Lung (tissue), 12 donors: ENCODE data around the gene PARD3. TPM values are rescaled to one million over a fixed set of nuclear protein-coding genes. Genes with fewer than 3 reads are reported as not detected.

Experiments
- ATAC-seq: fragments of 200-7000 bp; cut with Tn5 transposase; one replicate; pipeline ENCODE4 v1.9.1; 2020; ENCODE audit warnings: moderate number of reproducible peaks; ENCODE audit not compliant: insufficient read depth, low FRiP score
- DNase-seq, 3 donors: peaks; one replicate each; pipeline ENCODE4 v3.0.0-alpha.2; 2013 to 2017
- H3K27ac ChIP-seq, 2 donors: one replicate each; pipeline ENCODE4 v1.5.1; 2013; ENCODE audit warnings: mild to moderate bottlenecking in 2 of 2, moderate library complexity in 2 of 2, control low read depth in 1 of 2, inconsistent platforms in 1 of 2, low read depth in 1 of 2, low read length in 1 of 2
- H3K27me3 ChIP-seq, 3 donors: one replicate each; pipeline ENCODE4 v1.5.1; 2013; ENCODE audit warnings: low read length in 2 of 3; ENCODE audit not compliant: control insufficient read depth in 3 of 3, insufficient read depth in 3 of 3
- H3K36me3 ChIP-seq, 4 donors: one replicate each; pipeline ENCODE4 v1.5.1; 2013; ENCODE audit warnings: low read length in 4 of 4, mild to moderate bottlenecking in 1 of 4, moderate library complexity in 1 of 4; ENCODE audit not compliant: control insufficient read depth in 4 of 4, insufficient read depth in 4 of 4
- H3K4me1 ChIP-seq, 5 donors: one replicate each; pipeline ENCODE4 v1.5.1; 2013; ENCODE audit warnings: low read length in 5 of 5, mild to moderate bottlenecking in 2 of 5, moderate library complexity in 1 of 5; ENCODE audit not compliant: control insufficient read depth in 5 of 5, insufficient read depth in 5 of 5
- H3K4me3 ChIP-seq: one replicate; pipeline ENCODE4 v1.5.1; 2013; ENCODE audit warnings: mild to moderate bottlenecking, control low read depth, moderate library complexity
- H3K9ac ChIP-seq, 2 donors: one replicate each; pipeline ENCODE4 v1.5.1; 2013; ENCODE audit warnings: low read length in 2 of 2, control low read depth in 1 of 2; ENCODE audit not compliant: insufficient read depth in 1 of 2
- H3K9me3 ChIP-seq, 4 donors: one replicate each; pipeline ENCODE4 v1.5.1; 2013; ENCODE audit warnings: low read length in 3 of 4, mild to moderate bottlenecking in 1 of 4, moderate library complexity in 1 of 4; ENCODE audit not compliant: control insufficient read depth in 4 of 4, insufficient read depth in 3 of 4
- WGBS, 2 donors: extraction: QIAGEN DNeasy Blood & Tissue Kit; methylation state at CpG; one replicate each; pipeline ENCODE4 v1.1.7; 2013; 5-methylcytosine and 5-hydroxymethylcytosine counted together
- polyA plus RNA-seq, 2 donors: library from polyadenylated mRNA; stranded (reverse); fragments of 200-250 nt; gene quantifications; one replicate each; pipeline ENCODE4 v1.2.1, GENCODE V29; 2013
- total RNA-seq, 2 donors: library from RNA; depleted of rRNA in 1 of 2; stranded (reverse); fragments of >200 nt in 1 of 2; gene quantifications; one replicate each; pipeline ENCODE4 v1.2.1, GENCODE V29; 2014 to 2021
- TF ChIP-seq, protein P1 (sequence below): IDR thresholded peaks from 2 replicates; pipeline ENCODE4 v1.5.1; 2012; ENCODE audit warnings: mild to moderate bottlenecking; ENCODE audit errors: control extremely low read depth, extremely low read depth
- donor health status: control.
- donor health status: control.
- donor health status: Bipolar disorder and iron deficiency.
- donor health status: healthy.
- donor health status: DM: yes; HTN: yes; CAD: no.

PARD3 gene
- total and polyA plus RNA-seq, 4 donors = 10.3 to 69.2 (median 27.6) TPM

DNA sequence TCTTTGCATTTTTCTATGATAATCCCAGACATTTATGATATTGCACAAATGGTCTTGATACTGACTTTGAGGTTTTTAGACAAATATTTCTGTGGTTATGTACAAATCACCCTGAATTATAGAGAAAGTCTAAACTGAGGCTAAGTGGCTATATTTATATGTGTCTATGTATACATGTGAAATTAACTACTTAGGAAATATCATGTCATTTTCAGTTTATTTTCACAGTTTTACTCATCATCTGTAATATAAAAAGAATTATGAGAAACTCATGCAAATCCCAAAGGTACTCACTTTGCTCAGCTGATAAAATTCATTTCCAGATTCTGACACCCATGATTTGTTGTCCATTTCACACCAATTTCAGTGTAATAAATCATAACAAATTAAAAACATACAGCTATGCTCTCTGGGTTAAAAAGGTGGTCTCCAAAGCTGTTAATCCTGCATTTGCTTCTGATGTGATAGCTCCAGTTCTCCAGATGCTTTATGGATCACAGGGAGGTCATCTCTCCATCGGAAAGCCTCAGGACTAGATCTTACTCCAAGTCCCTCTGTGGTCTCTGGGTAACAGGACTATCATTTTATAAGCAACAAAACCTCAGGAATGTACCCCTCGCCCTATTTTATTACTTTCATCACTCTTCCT is 673.9 kb downstream of the PARD3 start:
- DNase-seq = no peak
- no peak for ATAC-seq
- TF ChIP-seq, protein P1, sequence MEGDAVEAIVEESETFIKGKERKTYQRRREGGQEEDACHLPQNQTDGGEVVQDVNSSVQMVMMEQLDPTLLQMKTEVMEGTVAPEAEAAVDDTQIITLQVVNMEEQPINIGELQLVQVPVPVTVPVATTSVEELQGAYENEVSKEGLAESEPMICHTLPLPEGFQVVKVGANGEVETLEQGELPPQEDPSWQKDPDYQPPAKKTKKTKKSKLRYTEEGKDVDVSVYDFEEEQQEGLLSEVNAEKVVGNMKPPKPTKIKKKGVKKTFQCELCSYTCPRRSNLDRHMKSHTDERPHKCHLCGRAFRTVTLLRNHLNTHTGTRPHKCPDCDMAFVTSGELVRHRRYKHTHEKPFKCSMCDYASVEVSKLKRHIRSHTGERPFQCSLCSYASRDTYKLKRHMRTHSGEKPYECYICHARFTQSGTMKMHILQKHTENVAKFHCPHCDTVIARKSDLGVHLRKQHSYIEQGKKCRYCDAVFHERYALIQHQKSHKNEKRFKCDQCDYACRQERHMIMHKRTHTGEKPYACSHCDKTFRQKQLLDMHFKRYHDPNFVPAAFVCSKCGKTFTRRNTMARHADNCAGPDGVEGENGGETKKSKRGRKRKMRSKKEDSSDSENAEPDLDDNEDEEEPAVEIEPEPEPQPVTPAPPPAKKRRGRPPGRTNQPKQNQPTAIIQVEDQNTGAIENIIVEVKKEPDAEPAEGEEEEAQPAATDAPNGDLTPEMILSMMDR = no peak
- Histone ChIP-seq H3K27me3 (no peaks in the 10 kb centered on the region), H3K9me3 (no peaks in the 10 kb centered on the region), H3K9ac (no peak overlapping the region), H3K4me3 (no peak overlapping the region), H3K36me3 (no peaks in the 10 kb centered on the region), H3K27ac (no peak overlapping the region), H3K4me1 (peaks cover 0 to 5% (median 0%) of the 10 kb centered on the region in 5 donors)
- WGBS, 2 donors = 89 to 91% methylated on average over 2 of the region's 2 CpGs

DNA sequence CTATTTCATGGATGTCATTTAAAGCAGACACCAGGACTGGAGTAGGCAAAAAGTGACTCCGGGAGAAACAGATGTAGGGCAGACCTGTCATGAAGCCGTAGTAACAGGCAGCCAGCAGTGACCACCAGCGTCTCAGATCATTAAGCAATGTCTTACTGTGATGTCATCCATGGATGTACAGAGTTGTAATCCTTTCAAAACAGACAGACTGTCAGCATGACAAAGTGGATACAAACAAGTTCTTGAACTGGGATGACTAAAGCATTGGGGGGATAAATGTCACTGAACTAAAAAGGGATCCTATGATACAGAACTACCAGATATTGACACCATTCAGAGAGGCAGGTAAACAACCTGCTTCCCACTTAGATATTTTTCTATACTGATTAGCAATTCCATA is 675.5 kb downstream of the PARD3 start:
- TF ChIP-seq, protein P1 = no peak
- ATAC-seq (no peak), DNase-seq (no peak)
- no peak overlapping the region for H3K27ac ChIP-seq
- no peak overlapping the region for H3K9ac ChIP-seq
- no peak overlapping the region for H3K4me3 ChIP-seq
- H3K27me3 ChIP-seq = no peaks in the 10 kb centered on the region
- no peaks in the 10 kb centered on the region for H3K9me3 ChIP-seq
- peaks cover 0 to 5% (median 0%) of the 10 kb centered on the region in 5 donors for H3K4me1 ChIP-seq
- no peaks in the 10 kb centered on the region for H3K36me3 ChIP-seq
- 85% methylated on average over 3 of the region's 3 CpGs for WGBS, 2 donors

- H3K27me3 ChIP-seq = no peaks in the 10 kb centered on the region
- TF ChIP-seq, protein P1 = no peak
- 94 to 96% methylated on average over 2 of the region's 2 CpGs for WGBS, 2 donors
- H3K4me1 ChIP-seq = peaks cover 0 to 3% (median 0%) of the 10 kb centered on the region in 5 donors
- no peak overlapping the region for H3K27ac ChIP-seq
- no peak overlapping the region for H3K4me3 ChIP-seq
- no peak for DNase-seq
- H3K9ac ChIP-seq = no peak overlapping the region
- H3K36me3 ChIP-seq = no peaks in the 10 kb centered on the region
- no peak for ATAC-seq
- H3K9me3 ChIP-seq = peaks cover 0 to 2% (median 0%) of the 10 kb centered on the region in 4 donors
Measured at GRCh38 chr10:34137955-34138354, 677.1 kb downstream of the PARD3 start.

- DNase-seq = no peak
- WGBS, 2 donors = 90 to 93% methylated on average over 7 of the region's 7 CpGs
- H3K27ac ChIP-seq = no peak overlapping the region
- H3K4me1 ChIP-seq = peaks cover 0 to 3% (median 0%) of the 10 kb centered on the region in 5 donors
- H3K9ac ChIP-seq = no peak overlapping the region
- no peak overlapping the region for H3K4me3 ChIP-seq
- TF ChIP-seq, protein P1 = no peak
- H3K36me3 ChIP-seq = no peaks in the 10 kb centered on the region
- H3K27me3 ChIP-seq = no peaks in the 10 kb centered on the region
- ATAC-seq = no peak
- H3K9me3 ChIP-seq = peaks cover 0 to 2% (median 0%) of the 10 kb centered on the region in 4 donors
Measured at GRCh38 chr10:34137201-34137600, 677.9 kb downstream of the PARD3 start.
